HG03196 (cell line): ENCODE measurements around the gene CAPN14.

Experiments
- ATAC-seq: cut with Tn5 transposase; IDR thresholded peaks from one replicate; pipeline ENCODE4 v1.9.1; 2021; ENCODE audit not compliant: unreplicated experiment

The CAPN14 gene

GRCh38 chr2:31217465-31218200, at the start of gene CAPN14:
CAPN14 (minus strand) TSS chr2:31217515; CDS start chr2:31205447, 12,068 bp downstream.
- no peak for ATAC-seq

DNA sequence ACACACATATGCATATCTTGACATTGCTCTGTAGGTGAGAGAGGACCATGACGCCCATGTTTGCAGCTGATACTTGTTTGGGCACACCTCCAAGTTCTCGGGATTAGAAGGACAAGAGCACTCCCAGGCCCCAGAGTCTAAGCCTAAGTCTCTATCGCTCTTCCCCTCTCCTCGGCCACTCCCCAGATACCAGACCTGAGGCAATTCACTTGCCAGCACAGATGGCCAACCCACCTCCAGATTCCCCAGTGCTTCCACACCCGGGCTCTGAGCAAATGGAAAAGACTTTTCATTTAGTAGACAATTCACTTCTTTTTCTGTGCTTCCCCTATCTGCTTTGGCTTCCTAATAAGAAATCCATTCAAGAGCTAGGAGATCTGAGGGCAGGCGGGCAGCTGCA, 49.5 kb upstream of the CAPN14 start:
- no peak for ATAC-seq

DNA sequence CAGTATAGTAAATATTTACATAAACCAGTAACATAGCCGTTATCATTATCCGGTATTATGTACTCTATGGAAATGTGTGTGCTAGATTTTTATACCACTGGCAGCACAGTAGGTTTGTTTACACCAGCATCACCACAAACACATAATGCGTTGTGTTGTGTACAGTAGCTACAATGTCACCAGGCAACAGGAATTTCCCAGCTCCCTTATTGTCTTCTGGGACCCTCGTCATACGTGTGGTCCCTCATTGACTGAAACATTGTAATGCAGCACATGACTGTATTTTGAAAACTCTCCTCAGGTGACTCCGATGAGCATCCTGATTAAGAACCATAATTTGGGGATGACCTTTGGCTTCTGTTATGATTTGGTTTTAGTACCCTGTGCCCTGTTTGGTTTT, 47.9 kb upstream of the CAPN14 start:
- ATAC-seq: no peak

DNA sequence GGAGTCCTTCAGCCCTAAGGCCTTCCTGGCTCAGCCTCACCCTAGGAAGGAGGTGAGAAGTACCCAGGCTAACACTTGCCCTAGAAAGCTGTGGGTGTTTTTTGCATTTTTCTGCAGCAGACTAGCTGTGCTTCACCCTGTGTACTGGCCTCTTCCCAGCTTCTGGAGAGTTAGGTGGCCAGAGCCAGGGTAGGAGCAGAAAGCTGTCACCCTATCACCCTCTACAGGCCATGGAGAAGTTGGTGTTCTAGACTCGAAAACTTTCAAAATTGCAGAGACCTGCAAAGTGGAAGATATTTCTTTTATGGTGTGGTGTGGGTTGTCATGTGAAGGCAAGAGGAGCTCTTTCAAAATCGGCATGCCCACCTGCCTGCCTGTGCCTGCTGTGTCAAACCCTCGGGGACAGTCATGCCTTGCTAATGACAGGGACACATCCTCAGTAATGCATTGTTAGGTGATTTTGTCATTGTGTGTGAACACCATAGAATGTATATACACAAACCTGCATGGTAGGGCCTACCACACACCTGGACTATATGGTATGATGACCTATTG, 46.4 kb upstream of the CAPN14 start:
- ATAC-seq: no peak

GRCh38 chr2:31260870-31261269, 43.6 kb upstream of the CAPN14 start:
- ATAC-seq: no peak

DNA sequence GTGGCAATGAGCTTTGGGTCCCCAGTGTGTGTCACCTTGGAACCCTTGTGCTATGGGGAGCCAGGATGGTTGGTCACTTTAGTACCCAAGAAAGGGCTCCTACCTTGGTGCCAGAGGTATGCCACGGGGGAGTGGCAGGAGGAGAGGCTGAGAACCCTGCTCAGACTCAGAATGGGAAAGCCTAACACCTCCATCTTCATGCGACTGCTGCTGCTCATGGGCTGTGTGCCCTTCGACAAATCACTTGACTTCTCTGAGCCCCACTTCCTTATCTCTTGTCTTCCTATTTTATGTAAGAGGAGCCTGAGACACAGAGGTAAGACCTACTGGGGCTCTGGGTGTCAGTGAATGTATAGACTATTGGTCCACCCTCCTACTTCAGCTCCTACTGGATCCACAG, 41.8 kb upstream of the CAPN14 start:
- no peak for ATAC-seq

GRCh38 chr2:31258351-31258750, 41.0 kb upstream of the CAPN14 start:
- no peak for ATAC-seq

DNA sequence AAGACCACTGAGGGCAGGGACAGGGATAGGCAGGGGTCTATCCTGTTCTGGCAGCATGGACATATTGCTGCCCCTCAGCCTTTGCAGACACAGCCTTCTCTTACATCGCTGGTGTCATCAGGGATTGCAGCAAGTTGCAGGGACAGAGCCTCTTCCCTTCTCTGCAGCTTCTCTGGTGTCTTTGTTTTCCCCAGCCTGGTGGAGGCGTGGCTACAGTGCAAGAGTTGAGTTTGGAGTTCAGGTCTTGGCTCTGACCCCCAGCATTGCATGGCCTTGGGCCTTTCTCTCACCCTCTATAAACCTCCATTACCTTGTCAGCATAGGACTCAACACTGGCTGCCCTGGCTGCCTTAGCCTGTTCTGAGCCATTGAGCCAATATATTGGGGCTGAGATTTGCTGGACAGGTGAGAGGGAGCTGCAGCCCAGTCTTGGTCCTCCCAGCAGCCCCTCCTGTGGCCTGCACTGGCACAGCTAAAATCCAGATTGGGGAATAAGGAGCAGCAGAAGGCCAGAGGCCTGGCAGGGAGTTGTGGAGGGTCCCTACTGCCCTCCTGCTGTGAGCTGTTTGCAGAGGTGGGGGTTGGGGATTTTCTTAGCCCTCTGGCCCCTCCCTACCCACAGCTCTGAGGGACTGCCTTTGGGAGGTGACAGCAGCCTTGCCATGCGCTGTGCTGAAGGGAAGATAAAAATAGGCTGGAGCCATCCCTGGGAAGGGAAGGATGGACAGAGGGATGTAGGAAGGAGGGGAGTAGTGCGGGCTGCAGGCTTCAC, 39.5 kb upstream of the CAPN14 start:
- peak; percentile 4 for ATAC-seq

DNA sequence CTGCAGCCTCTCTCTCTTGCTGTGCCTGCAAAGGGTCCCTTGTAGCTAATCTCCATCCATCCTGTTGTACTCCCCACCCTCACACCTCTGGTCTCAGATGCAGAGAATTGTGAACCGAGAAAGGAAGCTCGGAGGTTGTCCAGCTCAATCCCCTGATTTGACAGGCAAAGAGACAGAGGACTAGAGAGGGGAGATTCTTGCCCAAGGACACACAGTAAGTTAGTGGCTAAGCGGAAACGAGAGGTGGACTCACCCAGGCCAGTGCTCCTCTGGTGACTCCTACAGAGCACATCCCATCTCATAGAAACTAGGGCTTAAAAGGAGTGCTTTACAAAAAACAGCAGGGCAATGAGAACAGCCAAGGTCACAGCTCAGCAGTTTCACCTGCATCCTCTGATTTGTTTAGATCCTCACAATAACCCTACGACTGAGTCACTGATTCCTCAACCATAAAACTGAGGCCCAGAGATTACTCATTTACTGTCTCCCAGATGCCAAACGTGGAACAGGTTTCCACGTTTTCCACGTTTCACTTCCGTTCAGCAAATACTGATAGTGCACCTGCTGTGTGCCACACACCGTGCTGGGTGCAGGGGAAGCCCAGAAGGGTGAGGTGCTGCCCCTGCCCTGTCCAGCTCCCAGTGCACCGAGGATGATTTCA, 38.7 kb upstream of the CAPN14 start:
- ATAC-seq: peak; percentile 66

GRCh38 chr2:31254237-31255203, 37.2 kb upstream of the CAPN14 start:
- no peak for ATAC-seq

GRCh38 chr2:31253356-31254131, 36.2 kb upstream of the CAPN14 start:
- ATAC-seq: no peak

DNA sequence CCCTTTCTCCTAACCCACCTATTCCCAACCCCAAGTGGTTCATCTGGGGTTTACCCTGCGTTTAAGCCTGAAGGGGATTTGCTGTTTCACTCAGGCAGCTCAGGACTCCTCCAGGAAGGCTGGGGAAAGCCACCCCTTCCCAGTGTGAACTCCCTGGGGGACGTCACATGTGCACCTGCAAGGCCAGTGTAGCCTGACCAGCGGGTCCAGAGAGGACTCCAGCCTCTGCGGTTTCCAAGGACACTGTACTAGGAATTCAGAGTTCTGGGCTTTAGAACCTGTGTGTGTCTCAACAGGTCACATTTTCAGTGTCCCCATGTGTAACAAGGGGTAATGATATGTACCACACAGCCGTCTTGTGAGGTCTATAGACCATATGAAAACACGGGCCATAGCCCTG, 34.5 kb upstream of the CAPN14 start:
- ATAC-seq: no peak

- no peak for ATAC-seq
Measured at GRCh38 chr2:31251018-31251417, 33.7 kb upstream of the CAPN14 start.

GRCh38 chr2:31249009-31249690, 31.8 kb upstream of the CAPN14 start:
- no peak for ATAC-seq

DNA sequence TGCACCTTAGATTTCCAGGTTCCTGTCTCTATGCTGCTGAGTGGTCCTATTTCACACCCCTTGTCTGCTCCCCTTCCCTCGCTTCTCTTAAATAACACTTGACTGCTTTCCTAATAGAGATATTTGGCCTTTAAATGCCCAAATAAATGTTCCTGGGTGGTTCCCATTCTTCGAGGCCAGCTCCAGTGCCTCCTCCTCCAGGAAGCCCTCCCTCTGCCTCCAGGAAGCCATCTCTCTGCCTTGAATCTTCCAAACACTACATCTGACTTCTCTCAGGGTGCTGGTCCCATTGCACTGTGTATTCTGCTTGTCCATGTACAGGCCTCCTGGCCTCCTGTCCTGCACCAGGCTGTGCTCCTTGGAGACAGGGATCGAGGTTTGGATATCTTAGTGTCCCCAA, 30.8 kb upstream of the CAPN14 start:
- no peak for ATAC-seq

DNA sequence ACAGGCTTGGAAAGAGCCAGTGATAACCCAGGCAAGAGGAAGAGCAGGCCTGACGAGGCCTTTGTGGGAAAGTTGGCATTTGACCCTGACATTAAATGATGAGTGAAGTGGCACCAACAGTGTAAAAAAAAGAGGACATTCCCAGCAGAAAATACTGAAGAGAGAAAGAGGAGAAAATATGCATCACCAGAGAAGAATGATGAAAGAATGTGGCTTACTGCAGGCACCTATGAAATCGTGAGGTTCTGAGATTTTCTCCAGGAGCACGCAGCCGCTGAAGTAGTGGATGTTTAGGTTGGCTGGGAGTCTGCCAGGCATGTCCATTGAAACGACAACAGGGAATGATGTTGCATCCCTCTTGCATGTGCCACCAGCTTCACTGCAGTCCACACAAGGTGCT, 30.4 kb upstream of the CAPN14 start:
- ATAC-seq: no peak

GRCh38 chr2:31246184-31246852, 29.0 kb upstream of the CAPN14 start:
- ATAC-seq: no peak

- no peak for ATAC-seq
Measured at GRCh38 chr2:31244101-31244500, 26.8 kb upstream of the CAPN14 start.

- no peak for ATAC-seq
Measured at GRCh38 chr2:31243053-31243452, 25.7 kb upstream of the CAPN14 start.
